Measurements from ENCODE around the gene ST6GALNAC5. TPM values are rescaled to one million over a fixed set of nuclear protein-coding genes. Genes with fewer than 3 reads are reported as not detected.

Gene ST6GALNAC5
- total RNA-seq, 2 donors from 2014 or later: 9.1 to 9.4 TPM

- Mint-ChIP-seq H3K27ac (no peak overlapping the region), H3K36me3 (ENCODE audit: low read depth) (peaks cover 3% of the 10 kb centered on the region), H3K27me3 (ENCODE audit: insufficient read depth) (no peaks in the 10 kb centered on the region), H3K9me3 (peaks cover 10% of the 10 kb centered on the region), H3K4me1 (peaks cover 23% of the 10 kb centered on the region), H3K4me3 (no peak overlapping the region)
- no peak overlapping the region for H3K4me3 ChIP-seq (ENCODE audit: low read length)
- H3K9me3 ChIP-seq (ENCODE audit: control insufficient read depth, low read length): no peaks in the 10 kb centered on the region
- H3K27ac ChIP-seq (ENCODE audit: low read depth, low read length): no peak overlapping the region
- TF ChIP-seq CTCF (conservative IDR thresholded peaks at IDR 0.05): no peak
- no peaks in the 10 kb centered on the region for H3K4me1 ChIP-seq (ENCODE audit: control insufficient read depth, insufficient read depth, low read length)
- no peak overlapping the region for H3K9ac ChIP-seq (ENCODE audit: extremely low read depth, low read length, poor library complexity, severe bottlenecking)
- no peak for DNase-seq
- no peaks in the 10 kb centered on the region for H3K27me3 ChIP-seq (ENCODE audit: control insufficient read depth, insufficient read depth, low read length, poor library complexity, severe bottlenecking)
- no peaks in the 10 kb centered on the region for H3K36me3 ChIP-seq (ENCODE audit: control insufficient read depth, insufficient read depth, low read length)
Observed at GRCh38 chr1:76955652-76956051, 88.4 kb downstream of the ST6GALNAC5 start.

- Mint-ChIP-seq H3K9me3 (peaks cover 18% of the 10 kb centered on the region), H3K27me3 (ENCODE audit: insufficient read depth) (no peaks in the 10 kb centered on the region), H3K36me3 (ENCODE audit: low read depth) (peaks cover 12% of the 10 kb centered on the region), H3K4me3 (no peak overlapping the region), H3K27ac (no peak overlapping the region), H3K4me1 (peaks cover 17% of the 10 kb centered on the region)
- Histone ChIP-seq H3K4me3 (ENCODE audit: low read length) (no peak overlapping the region), H3K27ac (ENCODE audit: low read depth, low read length) (no peak overlapping the region), H3K27me3 (ENCODE audit: control insufficient read depth, insufficient read depth, low read length, poor library complexity, severe bottlenecking) (no peaks in the 10 kb centered on the region), H3K36me3 (ENCODE audit: control insufficient read depth, insufficient read depth, low read length) (no peaks in the 10 kb centered on the region), H3K4me1 (ENCODE audit: control insufficient read depth, insufficient read depth, low read length) (no peaks in the 10 kb centered on the region), H3K9me3 (ENCODE audit: control insufficient read depth, low read length) (no peaks in the 10 kb centered on the region), H3K9ac (ENCODE audit: extremely low read depth, low read length, poor library complexity, severe bottlenecking) (no peak overlapping the region)
- WGBS, 2 experiments (ENCODE audit: insufficient coverage in 1 of 2, insufficient read length in 1 of 2): 87 to 93% methylated on average over 3 to 8 of the region's 8 CpGs
- TF ChIP-seq CTCF (conservative IDR thresholded peaks at IDR 0.05): no peak
- DNase-seq: no peak
Observed at GRCh38 chr1:76957961-76958360, 90.7 kb downstream of the ST6GALNAC5 start.

GRCh38 chr1:76958828-76959227, 91.5 kb downstream of the ST6GALNAC5 start:
- Mint-ChIP-seq H3K36me3 (ENCODE audit: low read depth) (peaks cover 16% of the 10 kb centered on the region), H3K27ac (peak overlapping the region; percentile 19), H3K4me3 (no peak overlapping the region), H3K27me3 (ENCODE audit: insufficient read depth) (no peaks in the 10 kb centered on the region), H3K4me1 (peaks cover 17% of the 10 kb centered on the region), H3K9me3 (peaks cover 21% of the 10 kb centered on the region)
- no peak for TF ChIP-seq CTCF (conservative IDR thresholded peaks at IDR 0.05)
- no peak overlapping the region for H3K4me3 ChIP-seq (ENCODE audit: low read length)
- no peaks in the 10 kb centered on the region for H3K9me3 ChIP-seq (ENCODE audit: control insufficient read depth, low read length)
- no peak overlapping the region for H3K9ac ChIP-seq (ENCODE audit: extremely low read depth, low read length, poor library complexity, severe bottlenecking)
- H3K36me3 ChIP-seq (ENCODE audit: control insufficient read depth, insufficient read depth, low read length): no peaks in the 10 kb centered on the region
- no peak overlapping the region for H3K27ac ChIP-seq (ENCODE audit: low read depth, low read length)
- H3K27me3 ChIP-seq (ENCODE audit: control insufficient read depth, insufficient read depth, low read length, poor library complexity, severe bottlenecking): no peaks in the 10 kb centered on the region
- no peak for DNase-seq
- no peaks in the 10 kb centered on the region for H3K4me1 ChIP-seq (ENCODE audit: control insufficient read depth, insufficient read depth, low read length)
- 93% methylated on average over 4 of the region's 4 CpGs; no CpG with 5 or more reads in 1 of the 2 experiments for WGBS, 2 experiments (ENCODE audit: insufficient coverage in 1 of 2, insufficient read length in 1 of 2)
